Stimulated activated CD4-positive, alpha-beta T cell treated with anti-CD3 and anti-CD28 coated beads, TNF-alpha, amount 100 ng/mL, for 4 hours (primary cell): Measurements from ENCODE around the gene PLD2.

Source experiments
- DNase-seq, 3 experiments: peaks; one replicate each; pipeline ENCODE4 v3.0.0-alpha.2; 2020; ENCODE audit warnings: low read depth in 3 of 3

PLD2 gene

DNA sequence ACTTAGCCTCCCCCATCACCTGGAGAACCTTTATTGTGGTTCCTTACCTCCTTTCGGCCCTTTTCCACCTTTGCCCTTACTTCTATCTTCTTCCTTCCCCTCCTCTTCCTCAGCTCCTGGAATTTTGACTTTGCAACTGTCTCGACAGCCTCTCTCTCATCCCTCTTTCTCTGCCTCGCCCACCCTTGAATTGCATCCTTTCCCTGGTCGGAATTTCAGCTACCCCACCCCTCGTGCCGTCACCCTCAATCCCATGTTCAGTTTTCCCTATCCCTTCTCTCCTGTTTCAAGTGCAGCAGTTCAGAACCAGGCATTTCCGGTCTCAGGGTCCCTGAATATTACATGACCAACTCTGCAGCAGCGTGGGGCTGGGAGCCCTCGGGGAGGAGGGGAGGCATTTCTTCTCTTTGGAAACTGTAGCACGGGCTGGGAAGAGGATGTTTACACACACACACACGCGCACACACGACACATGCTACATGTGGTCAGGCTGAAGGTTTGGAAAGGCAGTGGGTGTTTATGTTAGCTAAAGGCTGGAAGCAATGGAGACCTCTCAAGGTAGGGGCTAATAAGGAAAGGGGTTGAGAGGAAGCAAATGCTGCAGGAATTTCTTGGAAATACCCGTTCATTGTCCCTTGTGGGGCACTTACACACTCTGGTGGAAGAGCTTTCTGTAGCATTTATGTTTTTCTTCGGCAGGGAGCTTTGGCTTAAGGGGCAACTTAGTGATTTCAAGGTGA lies 27.2 kb downstream of the PLD2 start:
- DNase-seq: no peak

- no peak for DNase-seq
Measured at GRCh38 chr17:4834681-4835020, 27.7 kb downstream of the PLD2 start.

- no peak for DNase-seq
Measured at GRCh38 chr17:4836221-4836620, 29.3 kb downstream of the PLD2 start.

DNA sequence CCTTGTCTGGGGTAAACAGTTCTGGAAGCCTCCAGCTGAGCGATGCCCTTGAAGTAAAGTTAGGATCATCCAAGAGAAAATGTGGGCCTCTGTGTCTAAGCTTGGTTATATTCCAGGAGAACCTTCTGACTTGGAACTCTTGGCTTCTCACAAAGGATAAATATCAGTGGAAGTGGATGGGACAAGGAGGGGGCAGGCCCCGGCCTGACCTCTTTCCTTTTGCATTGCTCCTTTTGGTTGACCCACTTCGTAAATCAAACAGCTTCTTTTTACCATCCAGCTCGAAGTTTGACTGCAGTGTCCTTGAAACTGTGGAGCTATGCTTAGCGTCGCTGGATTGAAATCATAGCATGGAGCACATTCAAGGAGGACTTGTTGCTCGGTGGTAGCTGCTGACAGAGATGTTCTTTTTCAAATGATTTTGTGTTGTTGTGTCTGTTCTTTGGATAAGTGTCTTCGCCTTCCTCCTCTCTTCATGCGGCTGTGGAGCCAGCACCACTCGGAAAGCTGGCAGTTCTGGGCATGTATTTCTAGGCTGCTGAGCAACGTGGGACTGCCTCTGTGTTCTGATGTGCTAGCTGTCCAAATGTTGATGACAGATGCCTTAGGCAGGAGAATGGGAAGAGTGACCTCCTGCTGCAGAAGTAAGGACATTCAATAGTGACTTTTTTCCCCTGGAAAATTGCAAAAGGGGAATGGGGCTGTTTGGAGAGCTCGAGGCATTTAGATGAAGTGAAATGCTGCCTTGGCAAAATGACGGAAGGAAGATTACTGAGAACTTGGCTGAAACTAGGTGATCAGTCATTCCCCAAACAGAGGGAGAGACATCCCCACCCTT lies 30.7 kb downstream of the PLD2 start:
- DNase-seq: no peak

DNA sequence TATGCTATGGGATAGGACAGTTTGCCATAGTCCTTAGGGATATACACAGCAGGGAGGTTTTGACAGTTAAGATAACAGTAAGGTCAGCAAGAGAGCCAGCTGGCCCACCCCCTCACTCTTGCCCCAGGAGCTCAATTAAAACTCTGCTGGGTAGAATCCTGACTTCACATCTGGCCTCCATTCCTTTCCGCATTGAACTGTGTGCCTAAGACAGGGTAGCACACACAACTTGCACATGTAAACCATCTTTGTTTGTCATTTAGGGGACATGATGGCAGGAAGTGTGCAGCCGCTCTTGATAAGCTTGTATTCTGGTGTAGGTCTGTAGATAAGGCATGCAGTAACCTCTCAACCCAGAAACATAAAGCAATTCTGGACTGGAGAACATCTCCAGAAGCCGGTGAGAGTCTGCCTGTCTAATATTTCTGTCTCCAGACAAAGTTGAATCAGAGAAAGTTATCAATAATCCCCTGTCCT lies 31.4 kb downstream of the PLD2 start:
- no peak for DNase-seq

DNA sequence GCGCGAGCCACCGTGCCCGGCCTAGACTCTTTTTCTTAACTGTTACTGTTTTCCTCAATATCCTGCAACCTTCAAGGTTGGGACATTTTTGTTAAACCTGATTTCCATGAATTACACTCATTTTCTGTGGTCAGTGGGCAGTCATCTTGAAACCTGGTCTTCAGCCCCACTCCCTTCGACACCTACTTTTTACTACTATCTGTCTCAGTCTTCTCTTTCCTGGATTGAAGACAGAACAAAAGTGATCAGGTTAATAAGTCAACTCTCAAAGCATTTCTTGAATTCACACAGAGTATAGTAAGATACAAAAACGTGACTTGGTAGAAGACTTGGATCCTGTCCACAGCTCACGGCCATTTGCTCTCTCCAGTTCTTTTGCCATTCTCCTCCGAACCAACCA lies 32.3 kb downstream of the PLD2 start:
- no peak for DNase-seq

GRCh38 chr17:4839965-4840892 lies 33.3 kb downstream of the PLD2 start:
- DNase-seq: no peak

- DNase-seq: no peak
Measured at GRCh38 chr17:4840893-4841242, 33.9 kb downstream of the PLD2 start.

GRCh38 chr17:4842376-4842775 lies 35.4 kb downstream of the PLD2 start:
- no peak for DNase-seq

DNA sequence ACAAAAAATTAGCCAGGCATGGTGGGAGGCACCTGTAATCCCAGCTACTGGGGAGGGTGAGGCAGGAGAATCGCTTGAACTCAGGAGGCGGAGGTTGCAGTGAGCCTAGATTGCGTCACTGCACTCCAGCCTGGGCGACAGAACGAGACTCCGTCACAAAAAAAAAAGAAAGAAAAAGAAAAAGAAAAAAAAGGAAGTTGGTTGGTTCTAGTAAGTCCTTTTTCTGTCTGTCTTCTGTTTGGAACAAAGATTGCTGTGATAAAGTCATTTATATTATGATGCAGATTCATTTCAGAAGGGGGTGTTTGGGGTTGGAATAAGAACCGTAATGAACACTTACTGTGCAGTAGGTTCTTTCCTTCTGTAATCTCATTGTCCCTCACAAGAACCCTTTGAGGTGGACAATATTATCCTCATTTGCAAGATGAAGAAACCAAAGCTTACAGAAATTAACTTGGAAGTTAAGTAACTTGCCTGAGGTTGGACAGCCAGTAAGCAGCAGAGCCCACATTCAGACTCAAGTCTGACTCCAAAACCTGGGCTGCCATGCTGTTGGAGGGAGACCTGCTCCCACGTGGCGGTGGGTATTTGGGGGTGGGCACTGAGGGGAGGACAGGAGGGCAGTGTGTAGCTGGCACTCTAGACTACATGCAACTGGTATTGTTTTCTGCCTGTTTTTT lies 36.5 kb downstream of the PLD2 start:
- DNase-seq: no peak

DNA sequence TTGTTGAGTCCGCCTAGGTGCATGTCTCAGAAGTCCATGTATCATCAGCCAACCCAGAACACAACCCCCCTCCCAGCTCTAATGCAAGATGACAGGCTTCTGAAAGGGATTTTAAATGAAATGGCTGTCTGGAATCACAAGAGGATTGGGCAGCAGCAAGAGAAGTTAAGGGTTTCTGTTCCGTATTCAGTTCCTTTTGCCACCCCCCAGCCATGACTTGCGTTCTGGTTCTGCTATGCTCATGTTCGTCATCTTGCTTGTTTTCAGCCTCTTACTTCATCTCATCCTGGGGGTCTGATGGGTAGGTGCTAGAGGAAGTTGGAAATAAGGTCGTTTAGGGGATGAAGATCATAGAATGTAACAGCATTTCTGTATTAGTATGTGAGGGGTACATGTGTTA lies 38.2 kb downstream of the PLD2 start:
- no peak for DNase-seq

GRCh38 chr17:4846635-4847390 lies 39.9 kb downstream of the PLD2 start:
- DNase-seq: no peak

- DNase-seq: no peak
Measured at GRCh38 chr17:4849011-4849536, 42.1 kb downstream of the PLD2 start.

DNA sequence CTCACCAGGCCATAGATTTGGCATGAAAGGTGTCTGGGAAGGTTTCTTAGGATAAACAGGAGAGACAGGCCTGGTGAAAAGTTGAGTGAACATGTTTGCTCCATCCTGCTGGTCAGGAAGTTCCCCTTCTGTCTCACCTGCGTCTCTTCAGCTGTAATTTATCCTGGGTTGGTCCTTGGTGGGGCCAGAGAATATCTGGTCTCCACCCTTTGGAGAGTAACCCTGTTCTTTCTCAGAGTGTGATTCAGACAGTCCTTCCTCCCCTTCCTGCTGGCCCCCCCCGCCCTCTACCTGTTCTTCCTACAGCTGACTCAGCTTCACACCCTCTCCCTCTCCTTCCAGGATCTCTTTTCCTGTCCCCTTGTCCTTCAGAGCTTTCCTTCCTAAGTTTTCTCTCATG lies 43.3 kb downstream of the PLD2 start:
- DNase-seq: no peak

- DNase-seq: no peak
Measured at GRCh38 chr17:4851084-4851483, 44.1 kb downstream of the PLD2 start.

DNA sequence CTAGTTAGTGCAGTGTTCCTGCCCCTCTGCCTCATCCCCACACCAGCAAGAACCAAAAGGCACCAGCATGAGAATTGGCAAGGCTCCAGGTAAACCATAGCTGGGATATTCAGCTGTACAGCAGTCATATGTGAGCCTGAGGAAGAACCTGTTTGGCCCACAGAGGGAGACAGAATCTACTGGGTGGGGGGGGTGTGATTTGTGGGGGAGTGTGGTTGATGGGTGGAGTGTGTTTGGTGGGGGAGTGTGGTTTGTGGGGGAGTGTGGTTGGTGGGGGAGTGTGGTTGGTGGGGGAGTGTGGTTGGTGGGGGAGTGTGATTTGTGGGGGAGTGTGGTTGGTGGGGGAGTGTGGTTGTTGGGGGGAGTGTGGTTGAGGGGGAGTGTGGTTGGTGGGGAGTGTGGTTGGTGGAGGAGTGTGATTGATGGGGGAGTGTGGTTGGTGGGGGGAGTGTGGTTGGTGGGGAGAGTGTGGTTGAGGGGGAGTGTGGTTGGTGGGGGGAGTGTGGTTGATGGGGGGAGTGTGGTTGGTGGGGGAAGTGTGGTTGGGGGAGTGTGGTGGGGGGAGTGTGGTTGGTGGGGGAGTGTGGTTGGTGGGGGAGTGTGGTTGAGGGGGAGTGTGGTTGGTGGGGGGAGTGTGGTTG lies 45.7 kb downstream of the PLD2 start:
- DNase-seq: no peak

- no peak for DNase-seq
Measured at GRCh38 chr17:4853208-4853671, 46.3 kb downstream of the PLD2 start.

DNA sequence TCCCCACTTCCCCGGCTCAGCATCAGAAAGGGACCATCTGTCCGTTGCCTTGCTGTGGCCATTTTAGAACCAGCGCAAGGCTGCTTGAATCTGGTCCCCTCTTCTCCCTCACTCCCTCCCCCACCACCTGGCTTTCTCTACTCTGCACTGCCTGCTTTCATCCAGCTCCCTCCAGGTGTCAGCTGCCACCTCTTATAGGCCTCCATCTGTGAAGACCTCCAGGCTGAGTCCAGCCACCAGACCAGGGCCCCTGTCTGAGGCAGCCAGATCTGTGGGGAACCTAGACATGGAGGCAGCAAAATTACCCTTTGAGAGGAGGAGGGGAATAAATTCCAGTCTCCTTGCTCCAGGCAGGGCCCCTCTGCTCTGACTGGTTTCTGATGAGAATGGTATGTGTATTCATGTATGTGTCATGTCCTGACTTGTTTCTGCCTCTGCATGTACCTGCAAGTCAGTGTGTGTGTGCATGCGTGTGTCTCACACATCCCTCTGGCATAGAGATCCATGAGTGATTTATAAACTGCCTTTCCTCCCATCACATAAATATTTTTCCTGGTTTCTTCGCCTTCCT lies 47.2 kb downstream of the PLD2 start:
- no peak for DNase-seq

- no peak for DNase-seq
Measured at GRCh38 chr17:4856271-4856936, 49.5 kb downstream of the PLD2 start.
